Neural cell (in vitro differentiated cells): ENCODE data around the gene JCHAIN. TPM values are rescaled to one million over a fixed set of nuclear protein-coding genes. Genes with fewer than 3 reads are reported as not detected.

Experiments
- H2AFZ ChIP-seq: fragments of 200-600, 300-800 bp; sonication (generic), shearing (Covaris generic); 2 replicates; pipeline ENCODE4 v1.6.0; 2014; ENCODE audit warnings: low read depth, mild to moderate bottlenecking, antibody characterized with exemption, low read length, moderate library complexity
- H3F3A ChIP-seq: fragments of 200-600 bp; shearing (Covaris generic); 2 replicates; pipeline ENCODE4 v1.6.1; 2016; ENCODE audit warnings: mild to moderate bottlenecking, moderate library complexity, mixed read lengths, antibody characterized with exemption, low read length; ENCODE audit not compliant: insufficient read depth, poor library complexity, severe bottlenecking
- H3K27ac ChIP-seq: fragments of 200-600, 300-800 bp; sonication (generic), shearing (Covaris generic); 2 replicates; pipeline ENCODE4 v1.5.1; 2014; ENCODE audit warnings: mild to moderate bottlenecking, low read length, moderate library complexity
- H3K27me3 ChIP-seq: fragments of 300-800, 200-600 bp; sonication (generic), shearing (Covaris generic); 2 replicates; pipeline ENCODE4 v1.6.0; 2014; ENCODE audit warnings: mild to moderate bottlenecking, low read depth, low read length, moderate library complexity; ENCODE audit not compliant: insufficient read depth
- H3K36me3 ChIP-seq: fragments of 300-800, 200-600 bp; sonication (generic), shearing (Covaris generic); 2 replicates; pipeline ENCODE4 v1.5.1; 2014; ENCODE audit warnings: mild to moderate bottlenecking, antibody characterized with exemption, low read length, moderate library complexity; ENCODE audit not compliant: insufficient read depth
- H3K4me2 ChIP-seq: fragments of 300-800, 200-600 bp; sonication (generic), shearing (Covaris generic); 2 replicates; pipeline ENCODE4 v1.6.0; 2014; ENCODE audit warnings: mild to moderate bottlenecking, low read length
- H3K4me3 ChIP-seq: fragments of 300-800, 200-600 bp; sonication (generic), shearing (Covaris generic); 2 replicates; pipeline ENCODE4 v1.5.1; 2014; ENCODE audit warnings: mild to moderate bottlenecking, low read length, moderate library complexity
- H3K79me2 ChIP-seq: fragments of 200-600 bp; shearing (Covaris generic); replicated peaks from 2 replicates; pipeline ENCODE4 v1.6.0; 2014; ENCODE audit warnings: mild to moderate bottlenecking, low read length, moderate library complexity; ENCODE audit not compliant: insufficient read depth
- H3K9ac ChIP-seq: fragments of 300-800, 200-600 bp; sonication (generic), shearing (Covaris generic); 2 replicates; pipeline ENCODE4 v1.6.1; 2016; ENCODE audit warnings: mild to moderate bottlenecking, low read length, mixed read lengths
- H3K9me2 ChIP-seq: fragments of 200-600 bp; shearing (Covaris generic); 2 replicates; pipeline ENCODE4 v1.6.1; 2016; ENCODE audit warnings: mild to moderate bottlenecking, low read length, mixed read lengths; ENCODE audit not compliant: insufficient read depth
- H3K9me3 ChIP-seq: fragments of 200-600, 300-800 bp; sonication (generic), shearing (Covaris generic); 2 replicates; pipeline ENCODE4 v1.6.1; 2016; ENCODE audit warnings: mild to moderate bottlenecking, mixed run types, low read length, moderate library complexity, mixed read lengths
- H4K20me1 ChIP-seq: fragments of 200-600 bp; shearing (Covaris generic); 2 replicates; pipeline ENCODE4 v1.6.1; 2016; ENCODE audit warnings: mild to moderate bottlenecking, mixed run types; ENCODE audit not compliant: insufficient read depth
- CTCF ChIP-seq: fragments of 450-650 bp; IDR thresholded peaks from 2 replicates; pipeline ENCODE4 v1.5.1; 2014; ENCODE audit warnings: antibody characterized with exemption, mild to moderate bottlenecking, moderate library complexity; ENCODE audit not compliant: poor library complexity, severe bottlenecking
- EP300 ChIP-seq: fragments of 450-650 bp; conservative IDR thresholded peaks from 2 replicates; pipeline ENCODE4 v1.6.1; 2014; ENCODE audit warnings: antibody characterized with exemption, mild to moderate bottlenecking, moderate library complexity; ENCODE audit not compliant: poor library complexity, severe bottlenecking
- EZH2 ChIP-seq: fragments of 200-600, 300-800 bp; shearing (Covaris generic), sonication (generic); IDR thresholded peaks from 2 replicates; pipeline ENCODE4 v1.6.1; 2014; ENCODE audit warnings: antibody characterized with exemption, low read length, borderline replicate concordance, mild to moderate bottlenecking; ENCODE audit not compliant: insufficient read depth, poor library complexity, severe bottlenecking
- MXI1 ChIP-seq: fragments of 450-650 bp; conservative IDR thresholded peaks from 2 replicates; pipeline ENCODE4 v1.6.1; 2014; ENCODE audit warnings: antibody characterized with exemption, mild to moderate bottlenecking; ENCODE audit not compliant: poor library complexity, severe bottlenecking
- POLR2AphosphoS5 ChIP-seq: IDR thresholded peaks from 2 replicates; pipeline ENCODE4 v1.6.1; 2012
- RAD21 ChIP-seq: fragments of 450-650 bp; conservative IDR thresholded peaks from 2 replicates; pipeline ENCODE4 v1.6.1; 2014; ENCODE audit warnings: antibody characterized with exemption, mild to moderate bottlenecking, moderate library complexity
- REST ChIP-seq: IDR thresholded peaks from 2 replicates; pipeline ENCODE4 v1.6.1; 2012; ENCODE audit warnings: borderline replicate concordance
- SMC3 ChIP-seq: fragments of 450-650 bp; conservative IDR thresholded peaks from 2 replicates; pipeline ENCODE4 v1.6.1; 2014; ENCODE audit warnings: antibody characterized with exemption, mild to moderate bottlenecking, moderate library complexity; ENCODE audit not compliant: poor library complexity
- TAF1 ChIP-seq: IDR thresholded peaks from 2 replicates; pipeline ENCODE4 v1.6.1; 2012; ENCODE audit warnings: low read depth
- polyA plus RNA-seq: library from polyadenylated mRNA; depleted of rRNA; stranded (reverse); fragments of >200 nt; gene quantifications from 2 replicates; pipeline ENCODE4 v1.2.3, GENCODE V29; 2014

The JCHAIN gene
- polyA plus RNA-seq, 1 donor from 2014 or later = not detected

GRCh38 chr4:70637239-70637913 lies 28.9 kb downstream of the JCHAIN start:
- Histone ChIP-seq H2AFZ (no peak overlapping the region), H3K27ac (peak overlapping the region; percentile 41), H3K9me2 (no peaks in the 10 kb centered on the region), H3K9me3 (no peaks in the 10 kb centered on the region), H3K4me3 (no peak overlapping the region), H3K27me3 (no peaks in the 10 kb centered on the region), H3K4me2 (no peak overlapping the region), H3F3A (no peaks in the 10 kb centered on the region), H4K20me1 (no peaks in the 10 kb centered on the region), H3K79me2 (no peaks in the 10 kb centered on the region), H3K9ac (no peak overlapping the region), H3K36me3 (no peaks in the 10 kb centered on the region)
- TF ChIP-seq EZH2 (no peak), EP300 (no peak), REST (no peak), POLR2AphosphoS5 (peak; percentile 38), MXI1 (no peak), SMC3 (no peak), CTCF (no peak), TAF1 (no peak)

GRCh38 chr4:70634482-70634881 lies 31.8 kb downstream of the JCHAIN start:
- Histone ChIP-seq H3K4me3 (no peak overlapping the region), H3K36me3 (no peaks in the 10 kb centered on the region), H3K9me2 (no peaks in the 10 kb centered on the region), H4K20me1 (no peaks in the 10 kb centered on the region), H3F3A (no peaks in the 10 kb centered on the region), H3K27ac (no peak overlapping the region), H3K27me3 (no peaks in the 10 kb centered on the region), H3K4me2 (no peak overlapping the region), H3K79me2 (no peaks in the 10 kb centered on the region), H2AFZ (no peak overlapping the region), H3K9ac (no peak overlapping the region), H3K9me3 (no peaks in the 10 kb centered on the region)
- no peak for TF ChIP-seq RAD21
- no peak for TF ChIP-seq TAF1
- no peak for TF ChIP-seq POLR2AphosphoS5
- TF ChIP-seq REST = no peak
- TF ChIP-seq CTCF = no peak
- no peak for TF ChIP-seq EP300
- no peak for TF ChIP-seq MXI1
- no peak for TF ChIP-seq EZH2
- no peak for TF ChIP-seq SMC3
